GM23338 (cell line): ENCODE data around the gene ULK4. TPM values are rescaled to one million over a fixed set of nuclear protein-coding genes. Genes with fewer than 3 reads are reported as not detected.
"Not testable (repeated sequence)": the region's sequence is repeated elsewhere in the genome, so short reads cannot be mapped to it uniquely, and the experiment has no call there.

Source experiments
- ATAC-seq: fragments of 200-7000 bp; cut with Tn5 transposase; 3 replicates; pipeline ENCODE4 v1.9.1; 2020
- DNase-seq: peaks from one replicate; pipeline ENCODE4 v3.0.0-alpha.2; 2015; ENCODE audit warnings: low spot score
- H2AFZ ChIP-seq: fragments of 200-600 bp; sonication (generic); 2 replicates; pipeline ENCODE4 v1.8.0; 2016; ENCODE audit warnings: antibody characterized with exemption, mild to moderate bottlenecking, moderate library complexity
- H3F3A ChIP-seq: fragments of 200-600 bp; sonication (generic); replicated peaks from 2 replicates; pipeline ENCODE4 v1.8.0; 2017; ENCODE audit warnings: antibody characterized with exemption, mixed run types, low read depth
- H3K27ac ChIP-seq: fragments of 200-600 bp; sonication (generic); 2 replicates; pipeline ENCODE4 v1.6.1; 2016; ENCODE audit warnings: low read depth
- H3K27me3 ChIP-seq: fragments of 200-600 bp; sonication (generic); 2 replicates; pipeline ENCODE4 v1.8.0; 2016; ENCODE audit warnings: mild to moderate bottlenecking, mixed run types, moderate library complexity; ENCODE audit not compliant: insufficient read depth
- H3K36me3 ChIP-seq: fragments of 200-600 bp; sonication (generic); 2 replicates; pipeline ENCODE4 v1.8.0; 2016; ENCODE audit warnings: mild to moderate bottlenecking; ENCODE audit not compliant: insufficient read depth
- H3K4me1 ChIP-seq: fragments of 200-600 bp; sonication (generic); 2 replicates; pipeline ENCODE4 v1.8.0; 2016; ENCODE audit warnings: mild to moderate bottlenecking, moderate library complexity; ENCODE audit not compliant: insufficient read depth
- H3K4me2 ChIP-seq: fragments of 200-600 bp; sonication (generic); 2 replicates; pipeline ENCODE4 v1.7.1; 2017; ENCODE audit warnings: mixed run types
- H3K4me3 ChIP-seq: fragments of 200-600 bp; sonication (generic); 2 replicates; pipeline ENCODE4 v1.6.1; 2016; ENCODE audit warnings: mixed run types
- H3K79me2 ChIP-seq: fragments of 200-600 bp; sonication (generic); replicated peaks from 2 replicates; pipeline ENCODE4 v1.8.0; 2017; ENCODE audit warnings: mild to moderate bottlenecking; ENCODE audit not compliant: insufficient read depth
- H3K9me2 ChIP-seq: fragments of 200-600 bp; sonication (generic); 2 replicates; pipeline ENCODE4 v1.8.0; 2017; ENCODE audit not compliant: insufficient read depth
- H4K20me1 ChIP-seq: fragments of 200-600 bp; sonication (generic); replicated peaks from 2 replicates; pipeline ENCODE4 v1.8.0; 2017; ENCODE audit warnings: mild to moderate bottlenecking; ENCODE audit not compliant: insufficient read depth
- H3K27ac Mint-ChIP-seq: 2 replicates; pipeline ENCODE4 v1.8.0; 2020; ENCODE audit warnings: inconsistent platforms, mild to moderate bottlenecking, moderate library complexity, mixed read lengths
- H3K27me3 Mint-ChIP-seq: 3 replicates; pipeline ENCODE4 v1.8.0; 2022; ENCODE audit warnings: low read depth, mild to moderate bottlenecking, moderate library complexity, mixed read lengths, inconsistent platforms; ENCODE audit not compliant: insufficient read depth, poor library complexity
- H3K36me3 Mint-ChIP-seq: 3 replicates; pipeline ENCODE4 v1.8.0; 2021; ENCODE audit warnings: low read depth, mild to moderate bottlenecking, inconsistent platforms, moderate library complexity, mixed read lengths
- H3K4me1 Mint-ChIP-seq: 3 replicates; pipeline ENCODE4 v1.8.0; 2020; ENCODE audit warnings: mild to moderate bottlenecking, inconsistent platforms, mixed read lengths
- H3K4me3 Mint-ChIP-seq: 3 replicates; pipeline ENCODE4 v1.8.0; 2021; ENCODE audit warnings: moderate library complexity, mild to moderate bottlenecking, inconsistent platforms, mixed read lengths
- H3K9me3 Mint-ChIP-seq: 3 replicates; pipeline ENCODE4 v1.8.0; 2020; ENCODE audit warnings: moderate library complexity, mild to moderate bottlenecking, inconsistent platforms, mixed read lengths
- CREB1 ChIP-seq: fragments of 250-450 bp; sonication (Bioruptor Pico); IDR thresholded peaks from 2 replicates; pipeline ENCODE4 v1.5.0; 2020; ENCODE audit warnings: low read depth, mild to moderate bottlenecking, moderate library complexity
- CTCF ChIP-seq, 2 experiments: fragments of 200-600 bp in 1 of 2; sonication (generic) in 1 of 2; conservative IDR thresholded peaks; 2 replicates each; pipeline versions ENCODE4 v1.5.1 to v1.6.1; 2016 to 2017; ENCODE audit warnings: antibody characterized with exemption in 2 of 2, low read depth in 2 of 2, mild to moderate bottlenecking in 2 of 2, moderate library complexity in 1 of 2
- JUNB ChIP-seq: IDR thresholded peaks from one replicate; pipeline ENCODE4 v1.6.1; 2016; ENCODE audit warnings: antibody characterized with exemption; ENCODE audit not compliant: unreplicated experiment
- NANOG ChIP-seq: IDR thresholded peaks from 2 replicates; pipeline ENCODE4 v1.6.1; 2016; ENCODE audit warnings: antibody characterized with exemption, borderline replicate concordance
- POLR2AphosphoS5 ChIP-seq: IDR thresholded peaks from 2 replicates; pipeline ENCODE4 v1.6.1; 2016; ENCODE audit warnings: antibody characterized with exemption, low read depth
- STAT1 ChIP-seq: IDR thresholded peaks from one replicate; pipeline ENCODE4 v1.6.1; 2016; ENCODE audit warnings: antibody characterized with exemption; ENCODE audit not compliant: unreplicated experiment
- ZNF114 ChIP-seq: fragments of 250-450 bp; sonication (Bioruptor Pico); IDR thresholded peaks from 2 replicates; pipeline ENCODE4 v1.5.0; 2020; ENCODE audit warnings: mild to moderate bottlenecking, moderate library complexity
- polyA plus RNA-seq: library from polyadenylated mRNA; unstranded; fragments of >200 nt; fragmentation: Nextera tagmentation; extraction: Ambion mirVana; gene quantifications from 2 replicates; pipeline ENCODE4 v1.2.1, GENCODE V29; 2016
- total RNA-seq: library from RNA; depleted of rRNA; stranded (reverse); fragments of >200 nt; shearing (Covaris generic); gene quantifications from 2 replicates; pipeline ENCODE4 v1.2.3, GENCODE V29; 2014
- TF ChIP-seq, protein P1 (sequence below): IDR thresholded peaks from 2 replicates; pipeline ENCODE4 v1.6.1; 2016; ENCODE audit warnings: antibody characterized with exemption

The ULK4 gene
- total and polyA plus RNA-seq, 2 experiments from 2014 or later, result 20.8 to 41.4 TPM

DNA sequence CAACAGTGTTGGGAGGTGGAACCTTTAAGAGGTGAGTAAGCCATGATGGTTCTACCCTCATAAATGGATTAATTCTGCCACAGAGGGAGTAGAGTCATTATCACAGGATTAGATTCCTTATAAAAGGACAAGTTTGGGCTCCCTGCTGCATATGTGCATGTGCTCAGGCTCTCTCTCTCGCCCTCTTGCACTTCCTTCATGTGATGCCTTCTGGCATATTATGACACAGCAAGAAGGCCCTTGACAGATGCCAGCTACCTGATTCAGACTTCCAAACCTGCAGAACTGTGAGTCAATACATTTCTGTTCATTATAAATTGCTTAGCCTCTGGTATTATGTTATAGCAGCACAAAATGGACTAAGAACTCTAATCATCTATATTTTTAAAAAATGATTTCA is 557.3 kb downstream of the ULK4 start (continued):
- TF ChIP-seq, protein P1, sequence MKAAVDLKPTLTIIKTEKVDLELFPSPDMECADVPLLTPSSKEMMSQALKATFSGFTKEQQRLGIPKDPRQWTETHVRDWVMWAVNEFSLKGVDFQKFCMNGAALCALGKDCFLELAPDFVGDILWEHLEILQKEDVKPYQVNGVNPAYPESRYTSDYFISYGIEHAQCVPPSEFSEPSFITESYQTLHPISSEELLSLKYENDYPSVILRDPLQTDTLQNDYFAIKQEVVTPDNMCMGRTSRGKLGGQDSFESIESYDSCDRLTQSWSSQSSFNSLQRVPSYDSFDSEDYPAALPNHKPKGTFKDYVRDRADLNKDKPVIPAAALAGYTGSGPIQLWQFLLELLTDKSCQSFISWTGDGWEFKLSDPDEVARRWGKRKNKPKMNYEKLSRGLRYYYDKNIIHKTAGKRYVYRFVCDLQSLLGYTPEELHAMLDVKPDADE, result no peak
- TF ChIP-seq NANOG, result no peak
- TF ChIP-seq CREB1 (CRISPR knock-in tag), result no peak
- no peak for TF ChIP-seq CTCF (conservative IDR thresholded peaks at IDR 0.05; ENCODE audit: low read depth in 2 of 2)
- no peak for TF ChIP-seq STAT1

GRCh38 chr3:41394896-41395295 is 567.0 kb downstream of the ULK4 start:
- Histone ChIP-seq H3F3A (no peaks in the 10 kb centered on the region), H3K79me2 (no peaks in the 10 kb centered on the region), H3K4me2 (no peak overlapping the region), H3K27ac (no peak overlapping the region), H2AFZ (no peak overlapping the region), H3K4me3 (no peak overlapping the region), H4K20me1 (no peaks in the 10 kb centered on the region), H3K27me3 (no peaks in the 10 kb centered on the region), H3K9me2 (peaks cover 9% of the 10 kb centered on the region; the same call in 1 of the 2 replicates), H3K4me1 (peaks cover 5% of the 10 kb centered on the region), H3K36me3 (no peaks in the 10 kb centered on the region)
- Mint-ChIP-seq H3K4me3 (no peak overlapping the region), H3K27ac (no peak overlapping the region), H3K27me3 (no peaks in the 10 kb centered on the region), H3K36me3 (no peaks in the 10 kb centered on the region), H3K4me1 (no peaks in the 10 kb centered on the region; the same call in 2 of the 3 replicates), H3K9me3 (no peaks in the 10 kb centered on the region)
- no peak for TF ChIP-seq POLR2AphosphoS5
- no peak for TF ChIP-seq JUNB
- TF ChIP-seq ZNF114 (CRISPR knock-in tag), result no peak
- TF ChIP-seq CTCF (conservative IDR thresholded peaks at IDR 0.05; ENCODE audit: low read depth in 2 of 2), result no peak
- DNase-seq (no peak), ATAC-seq (no peak)

GRCh38 chr3:41370765-41371535 is 591.0 kb downstream of the ULK4 start:
- not testable (repeated sequence) for H3K27me3 Mint-ChIP-seq, H3K9me3 Mint-ChIP-seq, H4K20me1 ChIP-seq, H3K27ac Mint-ChIP-seq, H3K36me3 ChIP-seq, H3K27ac ChIP-seq, H3K4me3 Mint-ChIP-seq, H3K36me3 Mint-ChIP-seq, H3F3A ChIP-seq, H3K4me3 ChIP-seq, H3K9me2 ChIP-seq, H3K79me2 ChIP-seq, H3K27me3 ChIP-seq
- DNase-seq (peak; percentile 62), ATAC-seq (peak; percentile 59)
- Histone ChIP-seq H3K4me1 (peaks cover 46% of the 10 kb centered on the region), H2AFZ (peak overlapping the region; percentile 38; the same call in 1 of the 2 replicates), H3K4me2 (peak overlapping the region; percentile 56)
- peaks cover 37% of the 10 kb centered on the region for H3K4me1 Mint-ChIP-seq
